HG03469 (cell line): ENCODE results near the gene PDE4B.
A peak's percentile ranks its signal among the peaks of the same experiment; 100 is the strongest.
"Not testable (repeated sequence)": the region's sequence is repeated elsewhere in the genome, so short reads cannot be mapped to it uniquely, and the experiment has no call there.

Source experiments
- ATAC-seq: cut with Tn5 transposase; IDR thresholded peaks from one replicate; pipeline ENCODE4 v1.9.1; 2021; ENCODE audit warnings: mild to moderate bottlenecking, moderate library complexity, moderate number of reproducible peaks; ENCODE audit not compliant: unreplicated experiment

The PDE4B gene

GRCh38 chr1:66300280-66300971 is 507.7 kb downstream of the PDE4B start:
- no peak for ATAC-seq

GRCh38 chr1:66300972-66301451 is 508.3 kb downstream of the PDE4B start:
- peak; percentile 84 for ATAC-seq

GRCh38 chr1:66302184-66302742 is 509.6 kb downstream of the PDE4B start:
- no peak for ATAC-seq

GRCh38 chr1:66302815-66303214 is 510.1 kb downstream of the PDE4B start:
- ATAC-seq: no peak

- ATAC-seq: no peak
Observed at GRCh38 chr1:66303646-66304045, 511.0 kb downstream of the PDE4B start.

GRCh38 chr1:66304128-66304527 is 511.4 kb downstream of the PDE4B start:
- ATAC-seq: no peak

- no peak for ATAC-seq
Observed at GRCh38 chr1:66305927-66306326, 513.2 kb downstream of the PDE4B start.

- no peak for ATAC-seq
Observed at GRCh38 chr1:66309006-66309741, 516.5 kb downstream of the PDE4B start.

GRCh38 chr1:66311092-66311491 is 518.4 kb downstream of the PDE4B start:
- no peak for ATAC-seq

GRCh38 chr1:66311628-66312027 is 518.9 kb downstream of the PDE4B start:
- ATAC-seq: no peak

- ATAC-seq: no peak
Observed at GRCh38 chr1:66312271-66312990, 519.7 kb downstream of the PDE4B start.

GRCh38 chr1:66313429-66313828 is 520.7 kb downstream of the PDE4B start:
- ATAC-seq: no peak

GRCh38 chr1:66315671-66316070 is 523.0 kb downstream of the PDE4B start:
- no peak for ATAC-seq

GRCh38 chr1:66316464-66317247 is 524.0 kb downstream of the PDE4B start:
- no peak for ATAC-seq

- ATAC-seq: no peak
Observed at GRCh38 chr1:66317248-66317515, 524.5 kb downstream of the PDE4B start.

- ATAC-seq: no peak
Observed at GRCh38 chr1:66320231-66320630, 527.5 kb downstream of the PDE4B start.

- ATAC-seq: not testable (repeated sequence)
Observed at GRCh38 chr1:66322462-66322861, 529.8 kb downstream of the PDE4B start.

- ATAC-seq: no peak
Observed at GRCh38 chr1:66323958-66324625, 531.4 kb downstream of the PDE4B start.

- ATAC-seq: no peak
Observed at GRCh38 chr1:66325594-66326380, 533.1 kb downstream of the PDE4B start.
